ELF-1 (cell line): ENCODE measurements around the gene BRMS1.

Source experiments
- DNase-seq: peaks from one replicate; pipeline ENCODE4 v3.0.0-alpha.2; 2016; ENCODE audit warnings: low read depth, low spot score

Gene BRMS1

GRCh38 chr11:66337103-66337899, 7.6 kb downstream of the BRMS1 start:
- DNase-seq, result no peak

- DNase-seq, result peak; percentile 79
Observed at GRCh38 chr11:66336234-66337102, 8.4 kb downstream of the BRMS1 start, which contains the start of gene RIN1. TSS of gene RIN1 (minus strand) at chr11:66336434. CDS start at chr11:66336402, 32 bp downstream.

DNA sequence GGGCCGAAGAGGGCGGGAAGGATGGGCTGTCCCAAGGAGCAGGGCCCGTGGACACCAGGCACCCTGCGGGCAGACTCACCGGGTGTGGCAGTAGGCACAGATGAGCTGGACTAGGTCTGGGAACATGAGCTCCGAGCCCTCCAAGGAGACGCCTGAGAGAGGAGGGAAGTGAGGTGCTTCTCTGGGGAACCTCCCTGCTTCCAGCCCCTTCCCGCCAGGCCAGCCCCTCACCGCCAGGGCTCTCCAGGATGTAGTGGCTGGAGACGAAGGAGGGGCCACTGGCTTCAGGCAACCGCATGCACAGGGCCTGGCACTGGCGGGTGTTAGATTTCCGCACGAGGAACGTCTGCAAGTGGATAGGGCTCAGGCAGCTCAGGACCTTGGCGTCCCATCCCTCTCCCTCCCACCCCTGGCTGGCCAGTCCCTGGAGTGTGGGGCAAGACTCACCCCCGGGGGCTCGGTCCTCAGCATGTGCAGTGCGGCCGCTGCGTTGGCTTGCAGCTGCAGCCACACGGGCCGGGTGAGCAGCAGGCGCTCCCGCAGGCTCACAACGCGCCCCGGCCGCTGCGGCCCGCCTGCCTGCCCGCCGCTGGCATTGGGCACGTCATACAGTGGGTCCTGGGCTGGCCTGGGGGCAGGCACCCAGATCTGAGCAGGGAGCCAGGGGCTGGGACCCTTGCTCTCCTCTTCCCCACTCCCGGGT, 9.2 kb downstream of the BRMS1 start:
- DNase-seq, result peak; percentile 56

- DNase-seq, result no peak
Observed at GRCh38 chr11:66334605-66335442, 10.1 kb downstream of the BRMS1 start.

- DNase-seq, result no peak
Observed at GRCh38 chr11:66333896-66334604, 10.9 kb downstream of the BRMS1 start.

DNA sequence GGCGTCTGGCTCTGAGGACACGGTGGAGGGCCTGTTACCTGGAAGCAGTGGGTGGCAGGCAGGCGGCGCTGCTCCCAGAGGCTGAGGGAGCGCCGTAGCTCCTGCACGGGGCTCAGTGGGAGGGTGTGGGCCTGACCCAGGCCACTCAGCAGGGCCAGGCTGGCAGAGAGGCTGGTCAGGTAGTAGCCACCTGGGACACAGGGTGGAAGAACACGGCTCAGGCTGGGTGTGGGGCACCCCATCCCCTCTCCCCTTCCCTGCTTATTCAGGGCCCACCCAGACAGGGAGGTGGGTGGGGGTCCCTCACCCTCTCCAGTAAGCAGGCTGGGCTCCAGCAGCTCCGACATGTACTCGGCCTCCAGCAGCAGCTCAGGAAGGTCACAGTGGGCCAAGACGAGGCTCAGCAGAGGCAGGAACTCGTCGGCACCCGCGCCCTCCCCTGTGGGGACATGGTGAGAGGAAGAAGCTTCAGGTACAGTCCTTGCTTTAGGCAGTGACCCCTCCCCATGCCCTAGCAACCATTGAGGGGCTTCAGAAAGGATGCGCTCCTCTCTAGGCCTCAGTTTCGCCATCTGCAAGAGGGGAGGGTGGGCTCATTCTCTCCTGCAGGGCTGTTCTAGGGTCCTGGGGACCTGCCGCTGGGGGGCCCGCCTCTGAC, 11.6 kb downstream of the BRMS1 start:
- no peak for DNase-seq

DNA sequence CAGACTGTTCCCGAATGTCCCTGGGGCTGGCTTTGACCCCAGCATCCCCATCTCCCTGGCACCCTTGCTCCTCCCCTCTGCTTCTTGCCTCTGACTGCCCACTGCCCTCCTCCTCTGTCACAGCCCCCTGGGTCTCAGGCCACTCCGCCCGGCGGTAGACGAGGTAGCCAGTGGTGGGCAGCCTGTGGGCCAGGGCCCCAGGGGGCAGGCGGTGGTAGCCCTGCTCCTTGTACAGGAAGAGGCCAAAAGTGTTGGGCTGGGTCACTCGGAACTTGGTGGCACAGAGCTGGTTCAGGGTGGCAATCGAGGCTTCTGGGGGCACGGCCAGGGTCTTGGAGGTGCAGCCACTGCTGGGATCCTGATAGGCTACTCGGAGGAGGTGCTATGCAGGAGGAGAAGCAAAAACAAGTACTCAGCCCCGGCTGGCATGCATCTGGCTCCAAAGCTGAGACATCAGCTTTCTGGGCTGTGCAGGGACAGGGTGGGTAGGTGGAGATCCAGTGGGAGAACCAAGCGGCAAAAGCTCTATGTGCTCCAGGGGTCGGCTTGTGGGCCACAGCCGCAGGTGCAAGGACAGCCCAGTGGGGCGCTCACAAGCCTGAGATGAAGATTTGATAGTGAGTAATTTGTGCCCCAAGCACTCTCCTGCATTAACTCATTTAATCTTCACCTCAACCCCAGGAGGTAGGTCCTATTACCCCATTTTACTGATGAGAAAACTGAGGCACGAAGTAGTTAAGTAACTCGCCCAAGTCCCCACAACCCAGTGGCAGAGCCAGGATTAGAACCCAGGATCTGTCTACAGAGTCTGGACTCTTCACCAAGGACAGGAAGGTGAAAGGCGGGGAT, 12.3 kb downstream of the BRMS1 start:
- DNase-seq, result no peak

DNA sequence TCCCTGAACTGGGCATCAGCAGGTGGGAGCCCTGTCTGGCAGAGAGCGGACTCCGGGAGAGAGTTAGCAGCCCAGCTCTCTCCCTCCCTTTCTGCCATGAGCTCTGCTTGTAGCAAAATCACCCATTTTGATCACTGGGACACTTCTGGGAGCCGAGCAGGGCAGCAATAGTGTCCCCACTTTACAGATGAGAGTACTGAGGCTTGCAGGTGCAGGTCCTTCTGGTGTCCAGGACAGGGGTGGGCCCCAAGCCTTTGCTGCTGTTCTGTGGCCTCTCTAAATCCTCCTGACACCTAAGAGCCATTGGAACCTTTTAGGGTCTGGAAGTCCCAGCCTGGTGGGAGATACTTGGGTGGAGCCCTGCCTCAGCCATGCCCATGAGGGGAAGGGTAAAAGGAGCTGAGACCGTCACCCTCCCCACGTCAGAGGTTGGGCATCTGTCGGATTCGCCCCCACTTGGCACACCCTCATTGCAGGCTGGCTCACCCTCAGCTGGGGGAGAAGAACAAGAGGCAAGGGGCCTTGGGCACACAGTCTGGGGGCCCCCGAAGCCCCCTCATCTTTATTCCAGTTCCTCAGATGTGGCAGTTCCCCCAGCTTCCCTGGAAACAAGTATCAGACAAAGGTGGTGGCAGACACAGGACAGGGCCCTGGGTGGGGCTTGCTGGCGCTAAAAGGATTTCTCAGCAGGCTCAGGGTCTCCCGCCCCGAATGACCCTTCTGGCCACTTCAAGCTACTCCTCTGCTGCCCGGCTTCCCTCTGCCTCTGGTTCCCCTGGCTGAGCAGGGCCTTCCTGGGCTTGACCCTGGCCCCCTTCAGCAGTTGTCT, 13.1 kb downstream of the BRMS1 start:
- DNase-seq, result no peak

DNA sequence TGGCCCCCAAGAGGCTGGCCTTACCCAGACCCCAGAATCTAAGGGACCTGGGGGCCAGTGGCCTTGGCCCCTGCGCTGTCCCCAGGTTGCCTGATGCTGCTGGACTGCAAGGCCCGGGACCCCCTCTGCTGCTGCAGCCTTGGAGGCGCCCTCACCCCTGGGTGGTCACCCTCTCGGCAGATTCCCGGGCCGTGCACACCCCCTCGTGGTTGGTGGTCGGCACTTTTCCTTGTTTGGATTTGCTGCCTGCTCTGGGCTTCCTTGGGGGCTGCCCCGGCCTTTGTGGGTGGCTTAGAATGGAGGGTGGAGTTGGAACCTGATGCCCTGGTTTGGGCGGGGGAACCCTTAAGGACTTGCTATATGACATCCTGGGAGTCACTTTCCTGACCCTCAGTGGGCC, 14.0 kb downstream of the BRMS1 start:
- DNase-seq, result no peak

DNA sequence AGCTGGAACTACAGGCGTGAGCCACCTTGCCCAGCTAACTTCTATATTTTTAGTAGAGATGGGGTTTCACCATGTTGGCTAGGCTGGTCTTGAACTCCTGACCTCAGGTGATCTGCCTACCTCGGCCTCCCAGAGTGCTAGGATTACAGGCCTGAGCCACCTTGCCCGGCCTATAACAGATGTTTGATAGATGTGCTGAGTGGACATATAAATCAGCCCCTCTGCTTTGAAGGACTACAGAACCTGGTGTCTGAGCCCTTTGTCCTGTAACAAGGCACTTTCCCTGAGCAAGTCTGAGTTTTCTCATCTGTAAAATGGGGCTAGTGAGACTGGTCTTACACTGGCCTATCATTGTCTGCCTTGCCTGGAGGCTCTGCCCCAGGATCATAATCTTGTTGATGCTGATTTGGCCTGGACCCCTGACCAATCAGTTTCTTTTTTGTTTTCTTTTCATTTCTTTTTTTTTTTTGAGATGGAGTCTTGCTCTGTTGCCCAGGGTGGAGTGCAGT, 15.7 kb downstream of the BRMS1 start:
- DNase-seq, result no peak

DNA sequence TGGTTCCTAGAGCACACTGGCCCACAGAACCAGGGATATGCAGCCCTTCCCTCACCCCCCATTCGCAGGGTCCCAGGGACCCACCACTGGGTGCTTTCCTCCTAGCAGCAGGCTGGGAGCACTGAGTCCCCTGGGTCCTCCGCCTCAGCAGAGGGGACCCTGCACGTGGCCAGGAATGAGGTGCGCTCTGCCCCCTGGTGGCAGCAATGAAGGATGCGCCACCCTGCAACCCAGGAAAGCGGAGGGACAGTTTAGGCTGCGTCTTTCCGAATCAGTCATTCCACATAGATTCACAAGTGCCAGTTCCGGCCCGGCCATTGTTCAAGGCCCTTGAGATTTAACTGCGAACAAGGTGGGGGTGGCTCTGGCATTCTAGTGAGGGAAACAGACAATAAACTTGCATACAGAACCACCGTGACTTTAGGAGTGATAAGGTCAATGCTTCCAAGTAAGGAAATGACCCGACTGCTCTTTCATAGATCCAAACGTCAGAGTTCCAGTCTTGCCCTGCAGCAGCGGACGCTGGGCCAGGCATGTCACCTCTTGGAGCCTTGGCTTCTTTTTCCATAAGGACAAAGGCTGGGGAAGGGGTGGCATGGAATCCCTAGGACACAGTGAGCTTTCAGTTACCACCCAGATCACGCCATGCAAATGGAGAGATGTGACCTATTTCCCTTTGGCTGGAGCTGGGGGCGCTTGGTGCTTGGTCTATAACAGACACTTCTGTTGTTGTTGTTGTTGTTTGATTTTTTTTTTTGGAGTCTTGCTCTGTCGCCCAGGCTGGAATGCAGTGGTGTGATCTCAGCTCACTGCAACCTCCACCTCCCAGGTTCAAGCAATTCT, 16.4 kb downstream of the BRMS1 start:
- DNase-seq, result peak; percentile 96

DNA sequence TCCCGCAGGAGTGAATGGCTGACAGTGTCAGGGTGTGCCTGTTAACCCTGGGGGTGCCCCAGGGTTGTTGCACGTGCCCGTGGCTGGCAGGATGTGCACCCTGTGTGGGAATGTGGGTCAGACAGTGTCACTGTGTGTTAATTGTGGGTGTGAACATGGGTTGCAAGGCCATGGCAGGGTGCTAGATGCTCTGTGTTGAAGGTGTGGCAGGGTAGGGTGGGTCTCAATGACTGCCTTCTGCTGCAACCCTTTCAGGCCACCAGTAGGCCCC, 16.9 kb downstream of the BRMS1 start:
- no peak for DNase-seq

DNA sequence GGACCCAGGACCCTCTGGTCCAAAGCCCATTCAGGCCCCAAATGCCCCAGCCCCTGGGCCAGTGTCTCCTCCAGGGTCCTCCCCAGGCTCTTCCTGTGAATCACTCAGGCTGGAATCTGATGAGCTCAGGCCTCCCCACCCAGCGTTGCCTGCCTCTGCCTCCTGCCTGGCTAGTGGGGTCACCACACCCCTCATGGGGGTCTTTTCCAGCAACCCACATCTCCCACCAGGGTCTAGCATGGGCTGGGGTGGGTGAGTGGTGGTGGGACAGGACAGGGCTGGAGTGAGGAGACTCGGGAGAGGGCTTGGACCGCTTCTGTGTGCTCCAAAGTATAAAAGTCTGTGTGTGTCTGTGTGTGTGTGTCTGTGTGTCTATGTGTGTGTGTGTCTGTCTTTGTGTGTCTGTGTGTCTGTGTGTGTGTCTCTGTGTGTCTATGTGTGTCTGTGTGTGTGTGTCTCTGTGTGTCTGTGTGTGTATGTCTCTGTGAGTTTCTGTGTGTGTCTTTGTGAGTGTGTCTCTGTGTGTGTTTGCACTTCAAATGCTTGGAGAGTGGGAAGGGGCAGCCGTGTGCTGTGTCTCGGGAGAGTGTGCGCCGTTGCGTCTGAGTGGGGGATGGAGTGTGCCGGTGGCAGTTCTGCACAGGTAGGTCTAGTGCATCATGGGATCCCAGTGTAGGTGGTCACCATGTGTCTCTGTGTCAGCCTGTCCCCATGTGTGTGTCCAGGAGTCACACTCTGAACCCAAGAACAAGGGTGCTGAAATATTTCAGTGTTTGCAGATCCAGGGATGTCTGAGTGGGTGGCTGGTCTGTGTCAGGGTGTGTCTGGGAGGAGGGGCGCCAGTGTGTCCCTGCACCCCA, 17.5 kb downstream of the BRMS1 start:
- no peak for DNase-seq

- no peak for DNase-seq
Observed at GRCh38 chr11:66326261-66327111, 18.4 kb downstream of the BRMS1 start.

DNA sequence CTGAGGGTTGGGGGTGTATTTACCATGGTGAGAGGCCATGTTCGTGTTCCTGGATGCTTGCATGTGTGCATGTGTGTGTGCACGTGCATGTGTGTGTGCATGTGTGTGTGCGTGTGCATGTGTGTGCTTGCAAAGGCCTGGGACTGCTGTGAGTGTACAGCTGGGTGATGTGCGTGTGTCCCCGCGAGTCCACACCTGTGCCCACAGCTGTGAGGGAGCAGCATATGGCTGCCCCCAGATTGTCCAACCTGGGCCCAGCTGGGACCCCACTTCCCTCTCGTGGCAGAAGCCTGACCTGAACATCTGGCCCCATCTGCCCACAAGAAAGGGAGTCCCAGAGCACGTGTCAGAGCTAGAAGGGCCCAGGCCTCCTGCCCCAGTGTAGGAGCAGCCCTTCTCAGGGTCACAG, 19.6 kb downstream of the BRMS1 start:
- DNase-seq, result no peak
